OCI-LY3 (cell line): Measurements from ENCODE around the gene GPR158.

Source experiments
- H2AFZ ChIP-seq: fragments of 200-600, 300-600 bp; shearing (Covaris generic); 2 replicates; pipeline ENCODE4 v1.6.0; 2014; ENCODE audit warnings: antibody characterized with exemption, low read depth, low read length
- H3K27ac ChIP-seq: fragments of 200-600, 300-600 bp; sonication (generic); 2 replicates; pipeline ENCODE4 v1.5.1; 2014; ENCODE audit warnings: mild to moderate bottlenecking, low read length, moderate library complexity, mixed read lengths
- H3K27me3 ChIP-seq: fragments of 200-600, 300-600 bp; sonication (generic); 2 replicates; pipeline ENCODE4 v1.6.1; 2014; ENCODE audit warnings: low read depth, low read length, mixed read lengths
- H3K36me3 ChIP-seq: fragments of 200-600, 300-600 bp; sonication (generic); replicated peaks from 2 replicates; pipeline ENCODE3; 2014; ENCODE audit warnings: low read depth, low read length, mixed read lengths
- H3K4me1 ChIP-seq: fragments of 300-600, 200-600 bp; sonication (generic); 2 replicates; pipeline ENCODE4 v1.6.1; 2014; ENCODE audit warnings: low read length, mixed read lengths
- H3K4me2 ChIP-seq: fragments of 200-600, 300-600 bp; sonication (generic); 2 replicates; pipeline ENCODE4 v1.6.1; 2014; ENCODE audit warnings: low read length, mixed read lengths
- H3K4me3 ChIP-seq: fragments of 300-600, 200-600 bp; sonication (generic); 2 replicates; pipeline ENCODE4 v1.5.1; 2014; ENCODE audit warnings: antibody characterized with exemption, mild to moderate bottlenecking, low read length, moderate library complexity
- H3K79me2 ChIP-seq: fragments of 300-600, 200-600 bp; shearing (Covaris generic); 2 replicates; pipeline ENCODE4 v1.6.1; 2014; ENCODE audit warnings: mild to moderate bottlenecking, low read length, mixed read lengths
- H3K9ac ChIP-seq: fragments of 300-600, 200-600 bp; shearing (Covaris generic); 2 replicates; pipeline ENCODE4 v1.6.0; 2014; ENCODE audit warnings: mild to moderate bottlenecking, low read length, moderate library complexity
- H3K9me3 ChIP-seq: fragments of 200-600, 300-600 bp; shearing (Covaris generic); 2 replicates; pipeline ENCODE4 v1.6.1; 2014; ENCODE audit warnings: low read length, mixed read lengths; ENCODE audit not compliant: insufficient read depth
- H4K20me1 ChIP-seq: fragments of 200-600, 300-600 bp; sonication (generic); 2 replicates; pipeline ENCODE4 v1.6.1; 2016; ENCODE audit warnings: low read length, mixed read lengths; ENCODE audit not compliant: insufficient read depth
- CTCF ChIP-seq: fragments of 200-600, 300-600 bp; sonication (generic); IDR thresholded peaks from 2 replicates; pipeline ENCODE4 v1.5.1; 2014; ENCODE audit warnings: antibody characterized with exemption, low read length, low read depth
- EZH2phosphoT487 ChIP-seq: fragments of 200-600 bp; shearing (Covaris generic); IDR thresholded peaks from 2 replicates; pipeline ENCODE4 v1.6.1; 2018; ENCODE audit warnings: antibody characterized with exemption, mixed run types, low read depth

GPR158 gene

DNA sequence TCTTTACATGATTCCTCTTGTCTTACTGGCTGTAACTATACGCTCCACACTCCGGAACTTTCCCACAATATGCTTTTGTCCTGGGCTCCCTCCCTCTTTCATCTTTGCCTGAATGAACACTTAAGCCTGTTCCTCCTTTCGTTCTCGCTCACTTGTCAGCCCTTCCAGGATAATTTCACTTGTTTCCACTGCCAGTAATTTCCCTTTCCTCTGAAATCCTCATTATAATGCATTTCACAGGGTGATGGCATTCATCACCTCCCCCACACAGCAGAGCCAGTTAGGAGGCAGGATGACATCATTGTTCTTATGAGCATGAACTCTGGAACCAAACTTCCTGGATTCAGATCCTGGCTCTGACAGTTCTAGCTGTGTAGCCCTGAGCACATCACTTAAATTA, 372.6 kb downstream of the GPR158 start:
- no peak overlapping the region for H3K4me2 ChIP-seq
- H3K4me1 ChIP-seq = no peaks in the 10 kb centered on the region
- no peak overlapping the region for H3K27ac ChIP-seq
- no peak overlapping the region for H3K9ac ChIP-seq
- H3K36me3 ChIP-seq = no peaks in the 10 kb centered on the region
- H3K79me2 ChIP-seq = no peaks in the 10 kb centered on the region
- no peak overlapping the region for H2AFZ ChIP-seq
- TF ChIP-seq CTCF (no peak), EZH2phosphoT487 (no peak)
- no peaks in the 10 kb centered on the region for H3K27me3 ChIP-seq
- no peaks in the 10 kb centered on the region for H4K20me1 ChIP-seq
- H3K4me3 ChIP-seq = no peak overlapping the region
- H3K9me3 ChIP-seq = no peaks in the 10 kb centered on the region

GRCh38 chr10:25552283-25552919, 377.6 kb downstream of the GPR158 start:
- H3K4me1 ChIP-seq = no peaks in the 10 kb centered on the region
- no peak overlapping the region for H3K4me2 ChIP-seq
- H3K9ac ChIP-seq = no peak overlapping the region
- no peak overlapping the region for H3K27ac ChIP-seq
- no peak for TF ChIP-seq EZH2phosphoT487
- TF ChIP-seq CTCF = no peak
- no peaks in the 10 kb centered on the region for H3K79me2 ChIP-seq
- H3K27me3 ChIP-seq = no peaks in the 10 kb centered on the region
- H4K20me1 ChIP-seq = no peaks in the 10 kb centered on the region
- no peak overlapping the region for H2AFZ ChIP-seq
- no peaks in the 10 kb centered on the region for H3K36me3 ChIP-seq
- no peaks in the 10 kb centered on the region for H3K9me3 ChIP-seq
- no peak overlapping the region for H3K4me3 ChIP-seq

GRCh38 chr10:25555865-25556264, 381.1 kb downstream of the GPR158 start:
- H3K27me3 ChIP-seq = no peaks in the 10 kb centered on the region
- no peaks in the 10 kb centered on the region for H3K79me2 ChIP-seq
- H3K27ac ChIP-seq = no peak overlapping the region
- H3K36me3 ChIP-seq = no peaks in the 10 kb centered on the region
- H3K4me2 ChIP-seq = no peak overlapping the region
- no peaks in the 10 kb centered on the region for H3K9me3 ChIP-seq
- TF ChIP-seq CTCF (no peak), EZH2phosphoT487 (no peak)
- H3K4me3 ChIP-seq = no peak overlapping the region
- no peaks in the 10 kb centered on the region for H4K20me1 ChIP-seq
- no peak overlapping the region for H2AFZ ChIP-seq
- H3K4me1 ChIP-seq = no peaks in the 10 kb centered on the region
- no peak overlapping the region for H3K9ac ChIP-seq

DNA sequence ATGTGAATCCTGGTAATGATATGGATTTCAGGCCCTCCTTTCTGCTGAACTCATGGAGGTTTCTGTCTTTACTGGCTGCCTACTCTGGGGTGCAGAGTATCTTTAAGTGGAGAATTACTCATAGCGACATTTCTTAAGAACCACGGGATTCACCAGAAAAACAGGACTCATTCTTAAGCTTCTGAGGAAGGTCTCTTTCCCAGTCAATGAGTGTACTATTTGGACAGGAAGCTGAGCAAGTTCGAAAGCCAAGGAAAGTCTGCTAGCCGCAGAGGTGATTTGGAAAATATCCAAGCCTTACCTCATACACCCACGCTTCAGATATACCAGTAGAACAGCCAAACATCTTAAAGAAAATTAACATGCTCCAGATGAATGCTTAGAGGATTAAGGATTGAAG, 381.7 kb downstream of the GPR158 start:
- H2AFZ ChIP-seq = no peak overlapping the region
- H3K4me1 ChIP-seq = no peaks in the 10 kb centered on the region
- no peak overlapping the region for H3K9ac ChIP-seq
- no peaks in the 10 kb centered on the region for H3K79me2 ChIP-seq
- no peak overlapping the region for H3K27ac ChIP-seq
- no peaks in the 10 kb centered on the region for H3K36me3 ChIP-seq
- H3K4me2 ChIP-seq = no peak overlapping the region
- no peaks in the 10 kb centered on the region for H3K9me3 ChIP-seq
- H4K20me1 ChIP-seq = no peaks in the 10 kb centered on the region
- TF ChIP-seq EZH2phosphoT487 (no peak), CTCF (no peak)
- H3K27me3 ChIP-seq = no peaks in the 10 kb centered on the region
- H3K4me3 ChIP-seq = no peak overlapping the region
